NCI-H446 treated with DMSO at 0.1 percent for 48 hours (cell line): ENCODE measurements around the gene CLMN.
"Not testable (repeated sequence)": the region's sequence is repeated elsewhere in the genome, so short reads cannot be mapped to it uniquely, and the experiment has no call there.

Source experiments
- DNase-seq: peaks from one replicate; lab custom pipeline; 2025; lab: John Stamatoyannopoulos, UW

The CLMN gene

GRCh38 chr14:95191445-95192199, 128.1 kb downstream of the CLMN start:
- DNase-seq = no peak

GRCh38 chr14:95190857-95191256, 128.9 kb downstream of the CLMN start:
- DNase-seq = no peak

- DNase-seq = no peak
Observed at GRCh38 chr14:95190346-95190840, 129.3 kb downstream of the CLMN start.

- peak; percentile 67 for DNase-seq
Observed at GRCh38 chr14:95189367-95190132, 130.2 kb downstream of the CLMN start.

GRCh38 chr14:95188380-95188779, 131.3 kb downstream of the CLMN start:
- no peak for DNase-seq

GRCh38 chr14:95185767-95186392, 133.8 kb downstream of the CLMN start:
- DNase-seq = no peak

- DNase-seq = no peak
Observed at GRCh38 chr14:95185033-95185766, 134.5 kb downstream of the CLMN start.

- no peak for DNase-seq
Observed at GRCh38 chr14:95184413-95184790, 135.3 kb downstream of the CLMN start.

GRCh38 chr14:95183532-95184412, 135.9 kb downstream of the CLMN start:
- no peak for DNase-seq

- DNase-seq = no peak
Observed at GRCh38 chr14:95183082-95183481, 136.6 kb downstream of the CLMN start.

GRCh38 chr14:95182379-95182778, 137.3 kb downstream of the CLMN start:
- no peak for DNase-seq

GRCh38 chr14:95180966-95181741, 138.6 kb downstream of the CLMN start:
- DNase-seq = no peak

GRCh38 chr14:95175670-95176069, 144.0 kb downstream of the CLMN start:
- not testable (repeated sequence) for DNase-seq

- no peak for DNase-seq
Observed at GRCh38 chr14:95174184-95174792, 145.4 kb downstream of the CLMN start.

- DNase-seq = no peak
Observed at GRCh38 chr14:95173518-95173917, 146.2 kb downstream of the CLMN start.

GRCh38 chr14:95167177-95167576, 152.5 kb downstream of the CLMN start:
- DNase-seq = no peak

GRCh38 chr14:95165517-95165916, 154.2 kb downstream of the CLMN start:
- DNase-seq = no peak

GRCh38 chr14:95164506-95164905, 155.2 kb downstream of the CLMN start:
- DNase-seq = no peak

GRCh38 chr14:95163666-95164065, 156.0 kb downstream of the CLMN start:
- no peak for DNase-seq

- DNase-seq = no peak
Observed at GRCh38 chr14:95163132-95163531, 156.6 kb downstream of the CLMN start.
